22Rv1 (cell line): ENCODE results near the gene COL27A1.

ENCODE experiments used
- ZFX ChIP-seq: fragments of 450-650 bp; IDR thresholded peaks from 2 replicates; pipeline ENCODE4 v1.6.1; 2017; ENCODE audit warnings: antibody characterized with exemption, borderline replicate concordance
- TF ChIP-seq, protein P1 (sequence below): fragments of 450-650 bp; IDR thresholded peaks from 2 replicates; pipeline ENCODE4 v1.5.1; 2017; ENCODE audit warnings: mild to moderate bottlenecking

- TF ChIP-seq, protein P1, sequence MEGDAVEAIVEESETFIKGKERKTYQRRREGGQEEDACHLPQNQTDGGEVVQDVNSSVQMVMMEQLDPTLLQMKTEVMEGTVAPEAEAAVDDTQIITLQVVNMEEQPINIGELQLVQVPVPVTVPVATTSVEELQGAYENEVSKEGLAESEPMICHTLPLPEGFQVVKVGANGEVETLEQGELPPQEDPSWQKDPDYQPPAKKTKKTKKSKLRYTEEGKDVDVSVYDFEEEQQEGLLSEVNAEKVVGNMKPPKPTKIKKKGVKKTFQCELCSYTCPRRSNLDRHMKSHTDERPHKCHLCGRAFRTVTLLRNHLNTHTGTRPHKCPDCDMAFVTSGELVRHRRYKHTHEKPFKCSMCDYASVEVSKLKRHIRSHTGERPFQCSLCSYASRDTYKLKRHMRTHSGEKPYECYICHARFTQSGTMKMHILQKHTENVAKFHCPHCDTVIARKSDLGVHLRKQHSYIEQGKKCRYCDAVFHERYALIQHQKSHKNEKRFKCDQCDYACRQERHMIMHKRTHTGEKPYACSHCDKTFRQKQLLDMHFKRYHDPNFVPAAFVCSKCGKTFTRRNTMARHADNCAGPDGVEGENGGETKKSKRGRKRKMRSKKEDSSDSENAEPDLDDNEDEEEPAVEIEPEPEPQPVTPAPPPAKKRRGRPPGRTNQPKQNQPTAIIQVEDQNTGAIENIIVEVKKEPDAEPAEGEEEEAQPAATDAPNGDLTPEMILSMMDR: no peak
- TF ChIP-seq ZFX: no peak
Observed at GRCh38 chr9:114248299-114248707, 93.0 kb downstream of the COL27A1 start.
